Thoracic aorta (tissue), 2 donors: ENCODE measurements around the gene POLG. TPM values are rescaled to one million over a fixed set of nuclear protein-coding genes. Genes with fewer than 3 reads are reported as not detected.

ENCODE experiments used
- ATAC-seq: fragments of 150-250 bp; one replicate; pipeline ENCODE4 v1.8.0; 2017; ENCODE audit warnings: low read depth; ENCODE audit not compliant: insufficient number of reproducible peaks, low FRiP score
- DNase-seq: peaks from one replicate; pipeline ENCODE4 v3.0.0-alpha.2; 2020; ENCODE audit warnings: low spot score
- H3K27ac ChIP-seq, 2 donors: fragments of 200-600 bp; sonication (generic); 1 replicate in 1 of 2; 2 replicates in 1 of 2; pipeline ENCODE4 v1.5.1; 2016; ENCODE audit warnings: mild to moderate bottlenecking in 2 of 2, moderate library complexity in 2 of 2
- H3K27me3 ChIP-seq: fragments of 200-600 bp; sonication (generic); replicated peaks from 2 replicates; pipeline ENCODE4 v1.6.0; 2016; ENCODE audit warnings: mild to moderate bottlenecking; ENCODE audit not compliant: insufficient read depth
- H3K36me3 ChIP-seq: fragments of 200-600 bp; sonication (generic); one replicate; pipeline ENCODE4 v1.5.1; 2016
- H3K4me1 ChIP-seq, 2 donors: fragments of 200-600 bp; sonication (generic); 1 replicate in 1 of 2; 2 replicates in 1 of 2; pipeline versions ENCODE4 v1.5.1 to v1.6.0; 2016; ENCODE audit warnings: low read depth in 2 of 2, mild to moderate bottlenecking in 1 of 2; ENCODE audit not compliant: control insufficient read depth in 1 of 2
- H3K4me3 ChIP-seq: fragments of 200-600 bp; sonication (generic); 2 replicates; pipeline ENCODE4 v1.5.1; 2016; ENCODE audit warnings: mild to moderate bottlenecking
- H3K9me3 ChIP-seq: fragments of 200-600 bp; sonication (generic); 2 replicates; pipeline ENCODE4 v1.5.1; 2016
- CTCF ChIP-seq: fragments of 200-600 bp; sonication (generic); IDR thresholded peaks from one replicate; pipeline ENCODE4 v1.5.1; 2019; ENCODE audit warnings: antibody characterized with exemption
- total RNA-seq, 2 donors: library from RNA; depleted of rRNA; stranded (reverse); fragments of >200 nt; gene quantifications; one replicate each; pipeline versions ENCODE4 v1.1.0 to v1.2.3, GENCODE V29; 2016

POLG gene
- total RNA-seq, 2 donors from 2014 or later = 89.2 to 89.8 TPM

GRCh38 chr15:89358755-89359439 is 24.3 kb upstream of the POLG start:
- Histone ChIP-seq H3K4me1 (peaks cover 3 to 14% of the 10 kb centered on the region in 2 donors), H3K27ac (no peak overlapping the region), H3K27me3 (peaks cover 41% of the 10 kb centered on the region), H3K9me3 (no peaks in the 10 kb centered on the region), H3K36me3 (no peaks in the 10 kb centered on the region), H3K4me3 (peak overlapping the region; percentile 78)
- DNase-seq (no peak), ATAC-seq (peak; percentile 68)
- TF ChIP-seq CTCF = peak; percentile 98

- Histone ChIP-seq H3K27ac (no peak overlapping the region), H3K4me3 (peak overlapping the region; percentile 78), H3K36me3 (no peaks in the 10 kb centered on the region), H3K27me3 (peaks cover 36% of the 10 kb centered on the region), H3K4me1 (peaks cover 3 to 14% of the 10 kb centered on the region in 2 donors), H3K9me3 (no peaks in the 10 kb centered on the region)
- TF ChIP-seq CTCF = no peak
- DNase-seq (no peak), ATAC-seq (no peak)
Measured at GRCh38 chr15:89358435-89358754, 23.8 kb upstream of the POLG start.

GRCh38 chr15:89356634-89357298 is 22.1 kb upstream of the POLG start:
- no peak overlapping the region for H3K4me3 ChIP-seq
- no peak for TF ChIP-seq CTCF
- peaks cover 23% of the 10 kb centered on the region for H3K27me3 ChIP-seq

GRCh38 chr15:89353991-89354390 is 19.4 kb upstream of the POLG start:
- no peak for TF ChIP-seq CTCF
- no peak for ATAC-seq
- Histone ChIP-seq H3K9me3 (no peaks in the 10 kb centered on the region), H3K27ac (no peak overlapping the region), H3K36me3 (no peaks in the 10 kb centered on the region), H3K4me3 (no peak overlapping the region), H3K27me3 (no peaks in the 10 kb centered on the region), H3K4me1 (peaks cover 0 to 8% of the 10 kb centered on the region in 2 donors)
- no peak for DNase-seq

More at GRCh38 chr15:89356634-89357298, 22.1 kb upstream of the POLG start:
- Histone ChIP-seq H3K36me3 (no peaks in the 10 kb centered on the region), H3K4me1 (peaks cover 0 to 14% of the 10 kb centered on the region in 2 donors), H3K27ac (no peak overlapping the region), H3K9me3 (no peaks in the 10 kb centered on the region)
- ATAC-seq (no peak), DNase-seq (no peak)

- ATAC-seq (no peak), DNase-seq (no peak)
- Histone ChIP-seq H3K36me3 (no peaks in the 10 kb centered on the region), H3K4me3 (no peak overlapping the region), H3K4me1 (no peaks in the 10 kb centered on the region), H3K9me3 (no peaks in the 10 kb centered on the region), H3K27ac (no peak overlapping the region), H3K27me3 (no peaks in the 10 kb centered on the region)
- no peak for TF ChIP-seq CTCF
Measured at GRCh38 chr15:89352476-89352875, 17.9 kb upstream of the POLG start.
